C4-2B (cell line): ENCODE measurements around the gene CCDC85B.

ENCODE experiments used
- ZFX ChIP-seq: fragments of 450-650 bp; IDR thresholded peaks from 2 replicates; pipeline ENCODE4 v1.6.1; 2017
- TF ChIP-seq, protein P1 (sequence below): fragments of 450-650 bp; conservative IDR thresholded peaks from 2 replicates; pipeline ENCODE4 v1.5.1; 2017; ENCODE audit warnings: mild to moderate bottlenecking

DNA sequence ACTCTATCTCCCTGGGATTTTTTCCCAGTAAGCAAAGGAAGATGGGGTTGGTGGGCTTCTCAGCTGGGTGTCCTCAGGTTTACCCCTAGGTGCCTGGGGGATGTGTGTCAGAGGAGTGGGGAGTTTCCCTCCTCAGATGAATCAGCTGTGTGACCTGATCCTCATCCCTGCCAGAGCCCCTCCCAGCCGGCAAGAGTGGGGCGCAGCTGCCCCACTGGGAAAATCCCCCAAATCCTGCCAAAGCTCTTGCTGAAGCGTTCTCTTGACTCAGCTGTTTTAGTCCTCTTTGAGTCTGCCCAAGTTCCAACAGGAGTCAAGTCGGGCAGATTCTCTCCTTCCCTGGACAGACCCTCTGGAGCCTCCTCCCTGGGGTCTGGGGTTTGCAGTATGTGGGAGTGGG lies 22.4 kb downstream of the CCDC85B start:
- TF ChIP-seq, protein P1, sequence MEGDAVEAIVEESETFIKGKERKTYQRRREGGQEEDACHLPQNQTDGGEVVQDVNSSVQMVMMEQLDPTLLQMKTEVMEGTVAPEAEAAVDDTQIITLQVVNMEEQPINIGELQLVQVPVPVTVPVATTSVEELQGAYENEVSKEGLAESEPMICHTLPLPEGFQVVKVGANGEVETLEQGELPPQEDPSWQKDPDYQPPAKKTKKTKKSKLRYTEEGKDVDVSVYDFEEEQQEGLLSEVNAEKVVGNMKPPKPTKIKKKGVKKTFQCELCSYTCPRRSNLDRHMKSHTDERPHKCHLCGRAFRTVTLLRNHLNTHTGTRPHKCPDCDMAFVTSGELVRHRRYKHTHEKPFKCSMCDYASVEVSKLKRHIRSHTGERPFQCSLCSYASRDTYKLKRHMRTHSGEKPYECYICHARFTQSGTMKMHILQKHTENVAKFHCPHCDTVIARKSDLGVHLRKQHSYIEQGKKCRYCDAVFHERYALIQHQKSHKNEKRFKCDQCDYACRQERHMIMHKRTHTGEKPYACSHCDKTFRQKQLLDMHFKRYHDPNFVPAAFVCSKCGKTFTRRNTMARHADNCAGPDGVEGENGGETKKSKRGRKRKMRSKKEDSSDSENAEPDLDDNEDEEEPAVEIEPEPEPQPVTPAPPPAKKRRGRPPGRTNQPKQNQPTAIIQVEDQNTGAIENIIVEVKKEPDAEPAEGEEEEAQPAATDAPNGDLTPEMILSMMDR: no peak
- TF ChIP-seq ZFX: no peak
